Ureter (tissue), 1 donor: ENCODE data around the gene KCNT1. TPM values are rescaled to one million over a fixed set of nuclear protein-coding genes. Genes with fewer than 3 reads are reported as not detected.

Source experiments
- DNase-seq: peaks from one replicate; pipeline ENCODE4 v3.0.0-alpha.2; 2020; ENCODE audit warnings: low spot score
- total RNA-seq: library from RNA; stranded (reverse); gene quantifications from one replicate; pipeline ENCODE4 v1.2.4, GENCODE V29; 2023
- donor health status: DM: yes; HTN: yes; CAD: no.

KCNT1 gene
- total RNA-seq, 1 donor from 2014 or later: 0.83 TPM

DNA sequence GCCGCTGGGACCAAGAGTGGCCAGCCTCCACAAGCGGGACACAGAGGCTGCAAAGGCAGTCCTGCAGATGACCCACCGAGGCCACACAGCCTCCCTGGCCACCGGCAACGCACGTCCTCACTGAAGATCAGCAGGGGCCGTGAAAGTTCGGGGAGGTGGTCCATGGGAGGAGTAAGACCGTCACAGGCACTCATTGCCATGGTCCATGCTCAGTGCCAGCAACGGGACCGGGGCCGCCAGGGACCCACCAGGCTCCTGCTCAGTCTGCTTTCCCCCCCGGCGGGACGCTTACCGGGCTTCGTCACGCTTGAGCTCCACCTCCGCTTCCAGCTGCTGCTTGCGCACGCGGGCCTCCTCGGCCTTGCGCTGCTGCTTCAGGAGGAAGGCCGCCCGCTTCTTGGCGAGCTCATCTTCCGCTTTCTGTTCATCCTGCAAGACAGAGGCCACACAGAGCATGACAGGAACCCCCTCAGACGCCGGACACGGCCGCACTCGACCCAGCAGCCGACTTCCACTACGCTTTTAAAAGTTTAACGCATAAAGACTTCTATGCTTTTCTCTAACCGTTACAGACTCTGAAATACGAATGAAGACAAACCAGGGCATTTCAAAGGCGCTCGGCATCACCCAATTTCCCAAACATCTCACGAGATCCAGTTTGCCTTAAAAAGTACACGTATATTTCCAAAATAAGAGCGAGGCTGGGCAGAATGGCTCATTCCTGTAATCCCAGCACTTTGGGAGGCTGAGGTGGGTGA lies 116.9 kb downstream of the KCNT1 start:
- no peak for DNase-seq

DNA sequence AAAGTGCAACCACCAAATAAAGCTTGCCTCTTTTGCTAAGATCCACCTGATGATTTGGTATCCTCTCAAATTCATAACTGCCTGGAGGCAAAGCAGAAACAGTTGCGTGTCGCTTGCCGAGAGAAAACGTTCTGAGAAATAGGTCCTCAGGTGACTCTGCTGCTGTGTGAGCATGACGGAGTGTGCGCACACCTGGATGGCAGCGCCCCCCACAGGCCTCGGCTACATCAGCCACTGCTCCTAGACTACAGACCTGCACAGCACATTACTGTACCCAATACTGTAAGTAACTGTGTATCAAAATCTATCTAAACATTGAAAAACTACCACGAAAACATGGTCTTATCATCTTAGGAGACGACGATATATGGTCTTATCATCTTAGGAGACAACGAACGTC lies 117.9 kb downstream of the KCNT1 start:
- no peak for DNase-seq

DNA sequence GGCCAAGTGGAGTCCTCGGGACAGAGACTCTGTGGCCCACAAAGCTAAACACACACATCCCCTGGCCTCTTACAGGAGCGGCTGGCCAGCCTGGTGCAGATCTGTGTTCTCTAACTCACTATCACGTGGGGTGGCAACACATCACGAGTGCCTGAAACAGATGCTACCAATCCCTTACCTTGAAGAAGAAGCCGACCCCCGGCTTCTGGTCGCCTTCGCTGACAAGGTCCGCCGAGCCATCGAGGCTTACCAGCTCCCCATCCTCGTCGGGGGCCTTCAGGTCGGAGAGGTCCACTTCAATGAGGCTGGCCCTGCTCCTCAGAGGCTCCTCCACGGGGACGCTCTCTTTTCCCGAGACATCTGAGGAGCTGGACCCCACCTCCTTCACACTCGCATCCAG lies 118.7 kb downstream of the KCNT1 start:
- no peak for DNase-seq

DNA sequence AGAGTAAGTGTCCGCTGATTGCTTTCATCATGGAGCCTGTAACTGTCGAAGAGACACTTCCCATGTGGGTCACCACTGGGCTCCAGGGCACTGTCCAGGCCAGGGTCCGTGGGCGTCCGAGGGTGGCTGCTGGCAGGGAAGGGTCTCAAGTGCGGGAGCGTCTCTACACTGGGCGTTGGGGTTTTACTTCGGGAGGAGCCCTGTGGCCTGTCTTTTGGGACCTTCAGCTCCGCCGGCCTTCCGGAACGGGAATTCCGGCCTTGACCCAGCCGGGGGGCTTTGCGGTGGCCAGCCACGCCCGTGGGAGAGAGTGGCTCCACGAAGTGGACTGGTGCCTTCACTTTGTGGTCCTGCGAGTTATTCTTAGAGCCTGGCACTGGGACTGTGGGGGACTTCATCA lies 119.1 kb downstream of the KCNT1 start:
- no peak for DNase-seq

DNA sequence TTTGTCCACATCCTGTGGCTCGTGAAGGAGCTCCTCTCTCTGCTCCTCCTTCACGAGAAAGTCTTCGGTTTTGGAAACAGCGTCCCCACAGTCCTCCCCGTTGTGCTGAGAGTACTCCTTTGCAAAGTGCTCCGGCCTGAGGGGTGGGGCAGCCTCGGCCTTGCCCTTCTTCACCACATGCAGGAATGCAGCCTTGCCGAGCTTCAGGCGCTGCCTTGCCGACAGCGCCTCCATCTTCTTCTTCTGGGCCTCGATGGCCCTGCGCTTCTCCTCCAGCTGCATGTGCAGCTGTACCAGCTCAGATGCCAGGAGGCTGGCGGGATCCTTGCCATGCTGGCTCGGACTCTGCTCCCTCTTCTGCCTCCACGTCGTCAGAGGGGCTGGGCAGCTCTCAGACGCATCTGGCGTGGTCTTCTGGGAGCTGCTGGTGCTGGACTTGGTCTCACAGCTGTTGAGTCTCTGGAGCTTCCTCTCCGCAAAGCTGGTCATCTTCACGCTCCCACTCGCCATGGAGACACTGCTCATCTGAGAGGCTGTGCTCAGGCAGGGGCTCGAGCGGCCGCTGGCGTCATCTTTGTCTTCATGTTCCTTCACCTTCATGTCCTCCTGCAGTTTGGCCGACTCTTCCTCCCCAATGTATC lies 119.9 kb downstream of the KCNT1 start:
- no peak for DNase-seq

DNA sequence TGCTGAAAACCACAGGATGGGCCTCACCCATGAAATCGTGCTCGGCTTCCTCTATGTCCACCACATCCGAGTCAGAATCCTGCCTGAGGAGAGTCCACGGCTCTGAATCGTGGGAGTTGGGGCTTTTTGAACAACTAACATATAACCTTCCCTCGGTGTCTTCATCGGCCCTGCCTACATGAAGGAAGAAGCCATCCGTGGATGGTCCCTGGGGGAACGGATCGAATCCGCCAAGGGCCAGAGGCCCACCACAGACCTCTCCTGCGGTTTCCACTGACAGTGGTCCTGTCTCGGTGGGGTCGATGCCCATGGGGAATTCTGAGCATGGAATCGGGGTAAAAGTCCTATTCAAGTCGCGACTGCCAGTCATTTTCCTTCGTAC lies 120.4 kb downstream of the KCNT1 start:
- DNase-seq: no peak

DNA sequence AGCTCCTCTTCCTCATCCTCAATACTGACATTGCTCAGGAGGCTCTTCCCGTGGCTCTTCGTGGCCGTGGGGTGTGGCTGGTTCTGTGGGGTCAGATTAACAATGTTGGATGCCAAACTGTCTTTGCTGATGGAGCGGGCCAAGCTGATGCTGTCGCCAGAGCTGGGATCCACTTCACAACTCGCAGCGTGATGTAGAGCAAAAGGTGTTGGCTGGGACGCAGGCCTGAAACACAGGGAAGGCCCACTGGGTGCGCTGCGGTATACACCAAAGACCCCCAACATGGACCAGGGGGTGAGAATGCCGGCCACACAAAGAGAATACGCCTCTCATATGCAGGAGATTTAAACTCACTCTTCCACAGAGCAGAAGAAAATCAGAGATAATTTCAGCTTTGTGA lies 121.1 kb downstream of the KCNT1 start:
- no peak for DNase-seq

DNA sequence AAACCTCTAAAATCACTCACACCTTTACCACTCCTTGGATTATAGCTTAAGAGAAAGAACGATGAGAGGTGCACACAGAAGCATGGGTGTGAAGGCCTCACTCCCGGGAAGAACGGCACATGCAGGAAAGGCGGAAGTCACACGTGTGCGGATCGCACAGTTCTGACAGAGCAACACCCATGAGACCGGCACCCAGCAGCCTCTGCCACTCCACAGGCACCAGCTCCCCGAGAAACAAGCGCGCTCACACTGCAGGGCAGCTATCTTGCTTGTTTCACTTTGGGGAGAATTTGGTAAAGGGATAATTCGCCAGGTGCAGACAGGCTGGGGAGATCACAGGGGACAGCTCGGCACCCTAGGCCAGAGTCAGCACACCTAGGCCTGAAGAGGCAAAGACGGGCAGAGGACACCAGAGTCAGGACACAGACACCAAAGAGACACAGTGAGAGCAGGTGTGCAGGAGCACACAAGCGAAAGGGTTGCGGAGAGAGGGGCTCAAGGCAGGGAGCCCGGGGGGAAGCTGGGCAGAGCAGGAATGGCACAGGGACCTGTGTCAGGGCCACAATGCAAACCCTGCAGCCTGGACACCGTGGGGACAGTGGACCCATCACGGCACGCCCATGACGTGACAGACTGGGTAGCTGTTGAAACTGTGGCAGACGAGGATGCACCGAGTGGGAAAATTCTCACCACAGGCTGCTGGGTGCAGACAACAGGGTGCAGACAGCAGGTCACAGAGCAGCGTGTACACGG lies 123.6 kb downstream of the KCNT1 start:
- DNase-seq: no peak

DNA sequence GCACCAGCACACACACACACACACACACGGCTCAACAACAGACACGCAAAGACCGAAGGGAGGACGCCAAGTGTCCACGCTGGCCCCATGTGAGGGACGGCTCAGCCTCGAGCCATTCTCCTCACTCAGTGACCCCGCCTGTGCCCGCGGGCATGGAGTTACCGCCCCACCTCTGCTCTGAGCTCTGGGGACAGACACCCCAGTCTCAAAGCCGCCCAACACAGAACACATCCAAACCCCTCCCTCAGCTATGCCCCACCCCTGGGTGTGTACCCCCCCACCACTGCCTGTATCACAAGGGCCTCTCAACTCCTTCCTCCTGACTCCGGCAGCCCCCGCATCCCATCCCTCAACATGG lies 124.2 kb downstream of the KCNT1 start:
- no peak for DNase-seq

DNA sequence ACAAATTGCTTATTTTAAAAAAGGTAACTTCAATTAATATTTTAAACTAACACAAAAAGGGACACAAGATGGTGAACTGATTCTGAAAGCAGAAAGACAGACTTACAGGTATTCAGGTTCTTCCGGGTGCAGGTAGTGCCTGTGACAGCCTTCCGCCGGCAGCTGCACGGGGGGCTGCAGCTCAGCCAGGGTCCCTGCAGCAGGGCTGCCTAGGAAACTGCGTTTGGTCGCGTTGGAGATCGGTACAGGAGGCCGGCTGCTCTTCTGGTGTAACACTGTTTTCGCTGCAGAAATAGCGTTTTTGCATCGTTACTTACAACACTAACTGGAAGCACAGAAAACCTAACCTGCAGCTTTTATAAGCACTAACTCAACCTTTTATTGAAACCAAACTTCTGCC lies 125.3 kb downstream of the KCNT1 start:
- no peak for DNase-seq

DNA sequence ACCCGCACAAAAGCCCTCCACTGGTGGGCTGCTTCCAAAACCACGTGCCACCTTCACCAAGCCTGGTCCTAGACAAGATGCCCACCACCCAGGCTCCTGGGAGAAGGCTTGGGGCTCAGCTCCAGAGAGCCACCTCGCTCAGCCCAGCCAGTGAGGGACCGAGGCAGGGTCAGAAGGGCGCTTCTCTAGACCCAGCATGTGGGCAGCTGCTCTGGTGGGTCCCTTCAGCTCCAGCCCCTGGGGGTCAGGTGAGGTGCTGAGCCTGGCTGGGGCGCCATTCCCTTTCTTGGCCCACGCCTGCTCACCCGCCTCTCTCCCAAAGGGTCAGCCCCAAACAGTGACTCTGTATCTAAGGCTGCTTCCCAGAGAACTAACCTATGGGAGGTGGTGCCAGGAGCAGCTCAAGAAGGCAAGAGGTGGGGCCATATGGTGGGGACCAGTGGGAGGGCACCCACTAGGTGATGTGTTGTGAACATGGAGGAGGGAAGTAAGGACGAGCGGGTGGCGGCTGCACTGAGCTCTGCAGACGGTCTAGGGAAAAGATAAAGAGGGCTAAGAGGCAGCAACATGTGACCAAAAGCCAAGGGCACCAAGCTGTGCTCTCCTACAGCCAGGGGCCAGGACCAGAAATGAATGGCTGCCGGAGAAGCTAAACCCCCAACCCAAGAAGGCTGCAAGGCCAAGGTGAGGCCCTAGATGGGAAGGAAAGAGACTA lies 126.0 kb downstream of the KCNT1 start:
- no peak for DNase-seq

DNA sequence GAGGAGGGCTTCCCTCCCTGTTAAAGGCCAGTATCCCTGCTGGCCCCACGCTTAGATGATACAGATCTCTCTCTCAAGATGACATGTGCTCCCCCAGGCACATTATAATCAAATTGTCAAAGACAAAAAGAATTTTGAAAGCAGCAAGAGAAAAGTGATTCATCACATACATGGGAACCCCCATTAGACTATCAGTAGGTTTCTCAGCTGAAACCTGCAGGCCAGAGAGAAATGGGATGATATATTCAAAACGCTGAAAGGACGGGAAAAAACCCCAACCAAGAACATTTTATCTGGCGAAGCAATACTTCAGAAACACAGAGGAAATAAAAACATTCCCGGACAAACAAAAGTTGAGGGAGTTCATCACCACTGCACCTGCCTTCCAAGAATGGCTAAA lies 126.7 kb downstream of the KCNT1 start:
- DNase-seq: no peak

DNA sequence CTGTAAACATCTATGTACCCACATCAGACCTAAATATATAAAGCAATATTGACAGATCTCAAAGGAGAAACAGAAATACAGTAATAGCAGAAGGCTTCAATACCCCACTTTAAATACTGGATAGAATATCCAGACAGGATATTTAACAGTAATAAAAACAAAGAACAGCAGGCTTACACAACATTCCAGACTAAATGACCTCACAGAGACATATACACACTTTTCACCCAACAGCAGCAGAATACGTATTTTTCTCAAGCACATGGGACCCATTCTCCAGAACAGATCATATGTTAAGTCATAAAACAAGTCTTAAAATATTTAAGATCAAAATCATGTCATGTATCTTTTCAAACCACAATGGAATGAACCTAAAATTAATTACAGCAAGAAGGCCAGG lies 128.5 kb downstream of the KCNT1 start:
- no peak for DNase-seq

DNA sequence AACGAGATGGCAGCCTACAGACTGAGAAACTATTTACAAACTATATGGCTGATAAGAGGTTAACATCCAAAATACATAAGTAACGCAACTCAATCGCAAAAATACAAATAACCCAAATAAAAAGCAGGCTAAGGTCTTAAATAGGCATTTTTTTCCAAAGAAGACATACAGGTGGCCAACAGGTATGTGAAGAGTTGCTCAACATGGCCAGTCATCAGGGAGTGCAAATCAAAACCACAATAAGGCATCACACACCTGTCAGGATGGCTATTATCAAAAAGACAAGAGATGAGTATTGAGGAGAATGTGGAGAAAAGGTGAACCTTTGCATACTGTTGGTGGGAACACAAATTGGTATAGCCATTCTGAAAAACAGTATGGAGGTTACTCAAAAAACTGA lies 131.9 kb downstream of the KCNT1 start:
- no peak for DNase-seq

DNA sequence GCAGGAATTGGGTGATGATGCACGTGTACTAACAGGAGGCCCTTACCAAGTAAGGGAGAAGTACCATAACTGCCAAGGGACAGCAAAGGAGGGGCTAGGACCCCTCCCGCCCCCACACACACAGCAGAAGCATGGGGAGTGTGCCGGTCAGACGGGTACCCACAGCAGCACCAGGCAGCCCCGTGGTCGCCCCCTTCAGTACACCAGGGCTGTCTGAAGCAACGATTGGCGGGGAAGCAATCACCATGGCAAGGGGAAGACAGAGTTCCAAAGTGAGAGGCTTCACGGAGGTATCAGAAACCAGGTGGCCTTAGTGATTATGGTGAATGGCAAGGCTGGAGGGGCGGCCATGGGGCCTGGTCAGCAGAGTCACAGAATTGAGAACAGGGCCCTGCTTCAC lies 133.1 kb downstream of the KCNT1 start:
- DNase-seq: no peak

DNA sequence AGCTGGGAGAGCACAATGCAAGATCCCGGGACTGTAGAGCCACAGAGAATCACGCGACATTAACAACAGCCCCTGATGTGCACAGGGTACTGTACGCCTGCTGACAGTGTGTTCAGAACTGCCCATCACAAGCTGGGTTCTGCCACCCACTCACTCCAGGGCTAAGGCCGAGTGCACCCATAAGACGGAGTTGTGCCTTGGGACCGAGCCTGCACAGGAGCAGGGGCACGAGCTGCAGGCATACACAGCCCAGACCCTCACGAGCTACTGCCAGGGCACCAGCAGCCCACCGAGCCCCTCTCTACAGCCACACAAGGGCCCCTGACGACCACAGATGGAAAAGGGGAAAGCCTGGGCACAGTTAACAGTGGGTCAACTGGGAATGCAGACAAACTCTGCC lies 137.5 kb downstream of the KCNT1 start:
- DNase-seq: no peak

DNA sequence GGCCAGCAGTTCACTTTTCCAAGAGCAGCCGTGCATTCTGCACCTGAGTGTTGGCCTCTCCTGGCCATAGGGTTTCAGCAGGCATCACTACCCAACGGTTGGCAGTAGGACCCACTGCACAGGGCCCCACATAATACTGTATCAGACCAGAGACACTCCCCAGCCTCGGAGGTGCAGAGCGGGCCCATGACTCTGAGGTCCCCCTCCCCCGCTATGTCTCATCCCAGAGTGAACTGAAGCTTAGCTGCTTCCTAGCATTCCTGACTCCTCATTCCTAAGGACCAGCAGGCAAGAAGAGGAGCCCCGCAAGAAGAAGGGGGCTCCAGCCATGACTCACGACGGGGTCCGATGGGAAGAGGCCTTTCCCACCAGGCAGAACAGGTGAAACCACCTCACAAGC lies 138.1 kb downstream of the KCNT1 start:
- DNase-seq: no peak

DNA sequence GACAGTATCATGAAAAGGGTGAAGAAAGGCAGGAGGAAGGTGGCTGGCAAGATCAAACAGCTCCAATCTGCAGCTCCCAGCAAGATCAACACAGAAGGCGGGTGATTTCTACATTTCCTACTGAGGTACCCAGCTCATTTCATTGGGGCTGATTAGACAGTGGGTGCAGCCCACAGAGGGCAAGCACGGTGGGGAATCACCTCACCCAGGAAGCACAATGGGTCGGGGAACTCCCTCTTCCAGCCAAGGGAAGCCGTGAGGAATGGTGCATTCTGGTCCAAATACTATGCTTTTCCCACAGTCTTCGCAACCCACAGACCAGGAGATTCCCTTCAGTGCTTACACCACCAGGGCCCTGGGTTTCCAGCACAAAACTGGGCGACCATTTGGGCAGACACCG lies 138.6 kb downstream of the KCNT1 start:
- DNase-seq: no peak
